ENCODE data around the gene PPM1L. TPM values are rescaled to one million over a fixed set of nuclear protein-coding genes. Genes with fewer than 3 reads are reported as not detected.

Gene PPM1L
- total and polyA plus RNA-seq, 2 of the 13 experiments (the other 11 are each of a cell fraction or from before 2014, with no cell fraction given): 0.22 to 1.4 TPM

- no TSS peak for BruUV-seq (replicated peaks)
- H3K27ac ChIP-seq (ENCODE audit: extremely low read length, insufficient read depth, low read length): no peak overlapping the region
- H4K20me1 ChIP-seq (ENCODE audit: insufficient read depth, low read length): no peaks in the 10 kb centered on the region
- in situ Hi-C loops (cut with HindIII; ENCODE audit: extremely low pct_ligation_motif_present, low pct_unique_long_range_greater_than_20kb) (no loop called here), intact Hi-C loops (cut with micrococcal nuclease; ENCODE audit: unreplicated experiment) (no loop called here)
- no peaks in the 10 kb centered on the region for H3K79me2 ChIP-seq (ENCODE audit: insufficient read depth, low read length)
- WGBS (ENCODE audit: low lambda C conversion rate): 39% methylated on average over 8 of the region's 8 CpGs
- H3K36me3 ChIP-seq (replicated peaks in 1 of 2; ENCODE audit: control insufficient read depth in 1 of 2, insufficient read depth in 2 of 2, low read length in 2 of 2): no peaks in the 10 kb centered on the region
- ChIA-PET CTCF (ENCODE audit: low intra/inter-chr PET ratio, low total read pairs) (no interaction called here), POLR2A (no interaction called here)
- no peak for ATAC-seq
- no peak for FAIRE-seq
- H2AFZ ChIP-seq (ENCODE audit: low read length): no peak overlapping the region
- DNase-seq (ENCODE audit: low spot score): no peak
- H3K4me1 ChIP-seq (ENCODE audit: insufficient read depth, low read length): no peaks in the 10 kb centered on the region
- H3K9ac ChIP-seq (ENCODE audit: insufficient read depth, low read depth, low read length): no peak overlapping the region
- TF ChIP-seq PAX8 (CRISPR knock-in tag; IDR thresholded peaks at IDR 0.05; ENCODE audit: borderline replicate concordance): no peak
- no peak for TF ChIP-seq BCL6 (CRISPR knock-in tag; IDR thresholded peaks at IDR 0.05)
- TF ChIP-seq XRCC5 (optimal IDR thresholded peaks at IDR 0.05; ENCODE audit: low read length): no peak
- TF ChIP-seq HNRNPK (IDR thresholded peaks at IDR 0.05; ENCODE audit: low read depth, low read length, poor library complexity, severe bottlenecking): no peak
- no peak for TF ChIP-seq IRF2 (CRISPR knock-in tag; IDR thresholded peaks at IDR 0.05)
- no peak for TF ChIP-seq EP300 (IDR thresholded peaks at IDR 0.05; ENCODE audit: low read depth in 2 of 2, low read length in 2 of 2)
- TF ChIP-seq EP300 (CRISPR knock-in tag; IDR thresholded peaks at IDR 0.05; ENCODE audit: borderline replicate concordance): no peak
- TF ChIP-seq SRSF1 (optimal IDR thresholded peaks at IDR 0.05; ENCODE audit: low read depth, low read length): no peak
- H3K9me3 ChIP-seq (ENCODE audit: low read length): no peaks in the 10 kb centered on the region
- no peak overlapping the region for H3K4me3 ChIP-seq (replicated peaks in 1 of 3; ENCODE audit: insufficient read depth in 1 of 3, low read depth in 2 of 3, low read length in 3 of 3)
- H3K4me2 ChIP-seq (ENCODE audit: low read depth, low read length): no peak overlapping the region
- H3K27me3 ChIP-seq (ENCODE audit: control insufficient read depth in 1 of 2, insufficient read depth in 2 of 2, low read length in 2 of 2): no peaks in the 10 kb centered on the region; a peak in 1 of 5 replicates
Observed at GRCh38 chr3:160851629-160852210, 95.7 kb downstream of the PPM1L start.

GRCh38 chr3:160852856-160853255 lies 96.8 kb downstream of the PPM1L start:
- H3K36me3 ChIP-seq (replicated peaks in 1 of 2; ENCODE audit: control insufficient read depth in 1 of 2, insufficient read depth in 2 of 2, low read length in 2 of 2): no peaks in the 10 kb centered on the region
- no peaks in the 10 kb centered on the region; a peak in 1 of 5 replicates for H3K27me3 ChIP-seq (ENCODE audit: control insufficient read depth in 1 of 2, insufficient read depth in 2 of 2, low read length in 2 of 2)
- no peak for DNase-seq (ENCODE audit: low spot score)
- in situ Hi-C loops (cut with HindIII; ENCODE audit: extremely low pct_ligation_motif_present, low pct_unique_long_range_greater_than_20kb) (no loop called here), intact Hi-C loops (cut with micrococcal nuclease; ENCODE audit: unreplicated experiment) (no loop called here)
- H3K4me3 ChIP-seq (replicated peaks in 1 of 3; ENCODE audit: insufficient read depth in 1 of 3, low read depth in 2 of 3, low read length in 3 of 3): no peak overlapping the region
- no peaks in the 10 kb centered on the region for H4K20me1 ChIP-seq (ENCODE audit: insufficient read depth, low read length)
- H3K79me2 ChIP-seq (ENCODE audit: insufficient read depth, low read length): no peaks in the 10 kb centered on the region
- no peak overlapping the region for H2AFZ ChIP-seq (ENCODE audit: low read length)
- H3K4me1 ChIP-seq (ENCODE audit: insufficient read depth, low read length): no peaks in the 10 kb centered on the region
- no peak overlapping the region for H3K4me2 ChIP-seq (ENCODE audit: low read depth, low read length)
- no peaks in the 10 kb centered on the region for H3K9me3 ChIP-seq (ENCODE audit: low read length)
- no peak for ATAC-seq
- no peak for FAIRE-seq
- ChIA-PET POLR2A (no interaction called here), CTCF (ENCODE audit: low intra/inter-chr PET ratio, low total read pairs) (no interaction called here)
- no peak overlapping the region for H3K9ac ChIP-seq (ENCODE audit: insufficient read depth, low read depth, low read length)
- 11% methylated on average over 2 of the region's 2 CpGs for WGBS (ENCODE audit: low lambda C conversion rate)
- TF ChIP-seq KDM2A (CRISPR knock-in tag; IDR thresholded peaks at IDR 0.05; ENCODE audit: borderline replicate concordance, low read depth) (no peak), ZFP36L2 (CRISPR knock-in tag; IDR thresholded peaks at IDR 0.05) (no peak), SAFB2 (CRISPR knock-in tag; IDR thresholded peaks at IDR 0.05; ENCODE audit: borderline replicate concordance, low read depth) (no peak), ZBTB8A (CRISPR knock-in tag; IDR thresholded peaks at IDR 0.05; ENCODE audit: borderline replicate concordance, low read depth) (no peak), FOSL1 (CRISPR knock-in tag; IDR thresholded peaks at IDR 0.05; ENCODE audit: borderline replicate concordance) (no peak), RAD51 (IDR thresholded peaks at IDR 0.05; ENCODE audit: borderline replicate concordance) (no peak), ZNF275 (CRISPR knock-in tag; IDR thresholded peaks at IDR 0.05; ENCODE audit: borderline replicate concordance) (no peak)
- TF ChIP-seq, protein P1, sequence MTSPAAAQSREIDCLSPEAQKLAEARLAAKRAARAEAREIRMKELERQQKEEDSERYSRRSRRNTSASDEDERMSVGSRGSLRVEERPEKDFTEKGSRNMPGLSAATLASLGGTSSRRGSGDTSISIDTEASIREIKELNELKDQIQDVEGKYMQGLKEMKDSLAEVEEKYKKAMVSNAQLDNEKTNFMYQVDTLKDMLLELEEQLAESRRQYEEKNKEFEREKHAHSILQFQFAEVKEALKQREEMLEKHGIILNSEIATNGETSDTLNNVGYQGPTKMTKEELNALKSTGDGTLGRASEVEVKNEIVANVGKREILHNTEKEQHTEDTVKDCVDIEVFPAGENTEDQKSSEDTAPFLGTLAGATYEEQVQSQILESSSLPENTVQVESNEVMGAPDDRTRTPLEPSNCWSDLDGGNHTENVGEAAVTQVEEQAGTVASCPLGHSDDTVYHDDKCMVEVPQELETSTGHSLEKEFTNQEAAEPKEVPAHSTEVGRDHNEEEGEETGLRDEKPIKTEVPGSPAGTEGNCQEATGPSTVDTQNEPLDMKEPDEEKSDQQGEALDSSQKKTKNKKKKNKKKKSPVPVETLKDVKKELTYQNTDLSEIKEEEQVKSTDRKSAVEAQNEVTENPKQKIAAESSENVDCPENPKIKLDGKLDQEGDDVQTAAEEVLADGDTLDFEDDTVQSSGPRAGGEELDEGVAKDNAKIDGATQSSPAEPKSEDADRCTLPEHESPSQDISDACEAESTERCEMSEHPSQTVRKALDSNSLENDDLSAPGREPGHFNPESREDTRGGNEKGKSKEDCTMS (CRISPR knock-in tag; conservative IDR thresholded peaks at IDR 0.05): no peak
- BruUV-seq (replicated peaks): no TSS peak
- H3K27ac ChIP-seq (ENCODE audit: extremely low read length, insufficient read depth, low read length): no peak overlapping the region

Data from HepG2 (cell line).